Kidney (tissue), 14 donors: ENCODE data around the gene TCF7L1. TPM values are rescaled to one million over a fixed set of nuclear protein-coding genes. Genes with fewer than 3 reads are reported as not detected.

ENCODE experiments used
- DNase-seq, 5 donors: peaks; one replicate each; pipeline ENCODE4 v3.0.0-alpha.2; 2013 to 2020
- FAIRE-seq: peaks from 2 replicates; lab custom pipeline; 2012; peaks lifted over from hg19 to GRCh38; lab: Jason Lieb, UNC
- H3K27ac ChIP-seq, 2 donors: one replicate each; pipeline ENCODE4 v1.7.0; 2013; ENCODE audit warnings: low read depth in 2 of 2, low read length in 2 of 2, inconsistent platforms in 1 of 2
- H3K27me3 ChIP-seq: one replicate; pipeline ENCODE4 v1.7.1; 2013; ENCODE audit warnings: low read length, inconsistent platforms; ENCODE audit not compliant: control insufficient read depth, insufficient read depth
- H3K36me3 ChIP-seq, 3 donors: one replicate each; pipeline versions ENCODE4 v1.7.0 to v1.7.1; 2013; ENCODE audit warnings: low read length in 3 of 3, control low read depth in 1 of 3, inconsistent platforms in 1 of 3; ENCODE audit not compliant: insufficient read depth in 3 of 3, control insufficient read depth in 2 of 3
- H3K4me1 ChIP-seq, 3 donors: one replicate each; pipeline versions ENCODE4 v1.7.0 to v1.7.1; 2013; ENCODE audit warnings: low read length in 3 of 3, inconsistent platforms in 1 of 3, low read depth in 1 of 3; ENCODE audit not compliant: control insufficient read depth in 2 of 3, insufficient read depth in 2 of 3
- H3K4me3 ChIP-seq, 3 donors: one replicate each; pipeline versions ENCODE4 v1.7.0 to v1.8.1; 2013; ENCODE audit warnings: low read length in 3 of 3, control low read depth in 1 of 3, inconsistent platforms in 1 of 3
- H3K9ac ChIP-seq, 3 donors: one replicate each; pipeline versions ENCODE4 v1.7.0 to v1.7.1; 2013; ENCODE audit warnings: low read length in 3 of 3, control low read depth in 1 of 3, inconsistent platforms in 1 of 3
- H3K9me3 ChIP-seq, 3 donors: one replicate each; pipeline versions ENCODE4 v1.7.0 to v1.7.1; 2013; ENCODE audit warnings: low read length in 3 of 3, control low read depth in 1 of 3, inconsistent platforms in 1 of 3; ENCODE audit not compliant: control insufficient read depth in 2 of 3, insufficient read depth in 1 of 3
- intact Hi-C: fragments of 100-400 bp; cut with DNase I; formaldehyde crosslinking; loops from one replicate; pipeline ENCODE4 v1.11.1; 2022
- polyA plus RNA-seq: library from polyadenylated mRNA; stranded (reverse); fragments of 350-450 nt; fragmentation: Illumina TruSeq; extraction: RNeasy Lipid Tissue Mini Kit (QIAGEN cat#74804); gene quantifications from one replicate; pipeline ENCODE4 v1.2.3, GENCODE V29; 2014; ENCODE audit warnings: low read depth, low replicate concordance; ENCODE audit not compliant: insufficient read depth
- total RNA-seq: library from RNA; stranded (reverse); fragmentation: NEBNext Ultra II Directional; extraction: Animal tissue kit (Norgen Biotek cat#: 25700); gene quantifications from one replicate; pipeline ENCODE4 v1.2.1, GENCODE V29; 2021
- TF ChIP-seq, protein P1 (sequence below): IDR thresholded peaks from 3 replicates; pipeline ENCODE4 v1.5.1; 2012; ENCODE audit warnings: mild to moderate bottlenecking, moderate library complexity, borderline replicate concordance; ENCODE audit not compliant: insufficient read depth; ENCODE audit errors: extremely low read depth
- donor health status: control.
- donor health status: control.
- donor health status: control.
- donor health status: control.
- donor health status: control.
- donor health status: DM: yes; HTN: yes; CAD: no.
- donor health status: Normal renal cell carcinoma (clear cell type).

Gene TCF7L1
- total and polyA plus RNA-seq, 2 donors from 2014 or later, result 10.2 to 12.5 TPM

DNA sequence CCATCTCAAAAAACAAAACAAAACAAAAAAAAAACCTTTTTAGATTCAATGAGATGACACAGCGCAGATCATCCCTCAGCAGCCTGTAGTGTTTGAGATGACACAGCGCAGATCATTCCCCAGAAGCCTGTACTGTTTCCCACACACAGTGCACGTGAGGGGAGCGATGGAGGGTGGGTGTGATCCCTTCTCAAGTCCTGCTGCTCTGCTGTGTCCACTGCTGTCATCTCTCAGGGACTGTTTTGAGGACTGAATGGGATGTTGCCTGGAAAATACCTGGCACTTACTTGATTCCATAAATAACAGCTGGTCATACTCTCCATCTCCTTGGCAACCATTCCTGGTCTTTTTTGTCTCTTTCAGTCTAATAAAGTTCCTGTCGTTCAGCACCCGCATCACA lies 168.9 kb downstream of the TCF7L1 start:
- Histone ChIP-seq H3K9me3 (no peaks in the 10 kb centered on the region), H3K36me3 (peaks cover 0 to 3% (median 0%) of the 10 kb centered on the region in 3 donors), H3K4me3 (no peak overlapping the region), H3K27me3 (no peaks in the 10 kb centered on the region), H3K27ac (no peak overlapping the region), H3K9ac (no peak overlapping the region), H3K4me1 (no peaks in the 10 kb centered on the region)
- FAIRE-seq, result no peak
- TF ChIP-seq, protein P1, sequence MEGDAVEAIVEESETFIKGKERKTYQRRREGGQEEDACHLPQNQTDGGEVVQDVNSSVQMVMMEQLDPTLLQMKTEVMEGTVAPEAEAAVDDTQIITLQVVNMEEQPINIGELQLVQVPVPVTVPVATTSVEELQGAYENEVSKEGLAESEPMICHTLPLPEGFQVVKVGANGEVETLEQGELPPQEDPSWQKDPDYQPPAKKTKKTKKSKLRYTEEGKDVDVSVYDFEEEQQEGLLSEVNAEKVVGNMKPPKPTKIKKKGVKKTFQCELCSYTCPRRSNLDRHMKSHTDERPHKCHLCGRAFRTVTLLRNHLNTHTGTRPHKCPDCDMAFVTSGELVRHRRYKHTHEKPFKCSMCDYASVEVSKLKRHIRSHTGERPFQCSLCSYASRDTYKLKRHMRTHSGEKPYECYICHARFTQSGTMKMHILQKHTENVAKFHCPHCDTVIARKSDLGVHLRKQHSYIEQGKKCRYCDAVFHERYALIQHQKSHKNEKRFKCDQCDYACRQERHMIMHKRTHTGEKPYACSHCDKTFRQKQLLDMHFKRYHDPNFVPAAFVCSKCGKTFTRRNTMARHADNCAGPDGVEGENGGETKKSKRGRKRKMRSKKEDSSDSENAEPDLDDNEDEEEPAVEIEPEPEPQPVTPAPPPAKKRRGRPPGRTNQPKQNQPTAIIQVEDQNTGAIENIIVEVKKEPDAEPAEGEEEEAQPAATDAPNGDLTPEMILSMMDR, result no peak
- no peak for DNase-seq
- intact Hi-C loops, result loop anchor here (10.0 kb wide), 1 partner anchor 237 kb away; no protein-coding TSS in a partner anchor

GRCh38 chr2:85303780-85304531 lies 170.8 kb downstream of the TCF7L1 start:
- no peaks in the 10 kb centered on the region for H3K9me3 ChIP-seq
- TF ChIP-seq, protein P1, result no peak
- H3K4me1 ChIP-seq, result peaks cover 5 to 6% (median 6%) of the 10 kb centered on the region in 3 donors
- no peaks in the 10 kb centered on the region for H3K27me3 ChIP-seq
- DNase-seq, result no peak
- no peak overlapping the region for H3K27ac ChIP-seq
- no peak for FAIRE-seq
- H3K36me3 ChIP-seq, result peaks cover 0 to 3% (median 0%) of the 10 kb centered on the region in 3 donors
- no peak overlapping the region for H3K4me3 ChIP-seq
- H3K9ac ChIP-seq, result no peak overlapping the region
- intact Hi-C loops, result loop anchor here (10.0 kb wide), 1 partner anchor 239 kb away; no protein-coding TSS in a partner anchor

DNA sequence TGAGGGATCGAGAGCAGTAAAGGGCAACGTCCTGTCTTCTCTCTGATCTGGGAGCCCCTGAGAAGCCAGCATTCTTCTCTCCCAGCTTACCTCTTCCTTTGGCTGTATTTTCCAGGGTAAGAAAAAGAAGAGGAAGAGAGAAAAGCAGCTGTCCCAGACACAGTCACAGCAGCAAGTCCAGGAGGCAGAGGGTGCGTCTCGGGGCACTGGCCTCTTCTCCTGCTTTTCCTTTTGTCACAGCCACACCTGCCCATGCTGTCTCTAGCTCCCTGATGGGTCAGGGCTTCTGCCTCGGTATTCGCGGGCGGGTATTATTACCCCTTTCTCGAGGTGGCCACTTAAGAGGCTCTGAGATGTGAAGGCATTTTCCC lies 174.3 kb downstream of the TCF7L1 start:
- peak overlapping the region in 2 of 3 donors; percentile 22 to 54 for H3K4me3 ChIP-seq
- TF ChIP-seq, protein P1, result no peak
- peaks cover 12% of the 10 kb centered on the region in 3 donors for H3K4me1 ChIP-seq
- peak overlapping the region; percentile 6 to 69 for H3K27ac ChIP-seq
- DNase-seq (no peak), FAIRE-seq (no peak)
- H3K9ac ChIP-seq, result no peak overlapping the region
- intact Hi-C loops, result loop anchor here (10.0 kb wide), 1 partner anchor 243 kb away; no protein-coding TSS in a partner anchor
- H3K36me3 ChIP-seq, result peaks cover 0 to 3% (median 0%) of the 10 kb centered on the region in 3 donors
- H3K27me3 ChIP-seq, result no peaks in the 10 kb centered on the region
- no peaks in the 10 kb centered on the region for H3K9me3 ChIP-seq
